ENCODE measurements around the gene DGKE.

The DGKE gene

DNA sequence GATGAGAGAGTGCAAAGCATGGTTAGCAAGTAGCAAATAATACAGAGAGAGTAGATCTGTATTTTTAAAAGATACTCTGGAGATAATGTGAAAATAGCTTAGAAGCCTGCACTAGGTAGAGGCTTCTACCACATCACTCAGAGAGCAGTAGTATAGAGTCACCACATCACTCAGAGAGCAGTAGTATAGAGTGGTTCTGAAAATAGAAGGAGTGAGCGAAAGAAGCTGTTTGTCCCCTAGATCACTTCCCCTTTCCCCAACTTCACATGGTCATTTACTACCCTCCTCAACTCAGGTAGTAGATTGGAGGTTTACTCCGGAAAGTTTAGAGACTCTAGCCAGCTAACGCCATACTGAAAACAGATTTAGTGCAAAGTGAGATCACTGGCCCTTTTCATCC lies 17.1 kb downstream of the DGKE start:
- H3K4me3 ChIP-seq (ENCODE audit: low read length), result no peak overlapping the region
- no peak overlapping the region for H3K27ac ChIP-seq (ENCODE audit: low read depth, low read length)
- no peaks in the 10 kb centered on the region for H3K27me3 ChIP-seq (ENCODE audit: insufficient read depth, low read length)
- no peaks in the 10 kb centered on the region for H3K4me1 ChIP-seq (ENCODE audit: insufficient read depth, low read length)
- H3K9ac ChIP-seq (ENCODE audit: low read depth, low read length), result no peak overlapping the region
- peaks cover 11% of the 10 kb centered on the region for H3K36me3 ChIP-seq (ENCODE audit: insufficient read depth, low read length)
- WGBS, result 100% methylated on average over 2 of the region's 3 CpGs
- no peaks in the 10 kb centered on the region for H3K9me3 ChIP-seq (ENCODE audit: insufficient read depth, low read depth, low read length)

GRCh38 chr17:56861899-56862298 lies 27.9 kb downstream of the DGKE start:
- Histone ChIP-seq H3K4me1 (ENCODE audit: insufficient read depth, low read length) (peaks cover 8% of the 10 kb centered on the region; the same call in 1 of the 2 replicates), H3K9me3 (ENCODE audit: insufficient read depth, low read depth, low read length) (no peaks in the 10 kb centered on the region), H3K36me3 (ENCODE audit: insufficient read depth, low read length) (peaks cover 17% of the 10 kb centered on the region), H3K4me3 (ENCODE audit: low read length) (no peak overlapping the region), H3K27ac (ENCODE audit: low read depth, low read length) (no peak overlapping the region), H3K9ac (ENCODE audit: low read depth, low read length) (no peak overlapping the region), H3K27me3 (ENCODE audit: insufficient read depth, low read length) (no peaks in the 10 kb centered on the region)
- 96% methylated on average over 3 of the region's 3 CpGs for WGBS

DNA sequence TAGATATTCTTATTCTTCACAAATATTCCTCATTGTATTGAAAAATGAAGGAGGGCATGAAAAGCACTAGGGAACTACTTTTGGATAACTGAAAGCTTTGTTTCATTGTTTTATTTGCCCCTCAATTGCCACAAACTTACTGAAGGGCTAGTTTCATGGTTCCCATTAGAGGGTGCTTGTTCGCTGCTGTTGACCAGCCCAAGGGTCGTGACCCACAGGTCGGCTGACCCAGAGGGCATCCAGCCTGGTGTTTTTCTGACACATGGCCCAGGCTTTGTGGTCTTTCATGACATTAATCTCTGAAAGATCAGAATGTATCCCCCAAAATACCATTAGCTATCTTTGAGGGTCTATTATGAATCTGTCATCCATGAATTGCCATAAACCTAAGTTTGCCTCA lies 30.0 kb downstream of the DGKE start:
- H3K27ac ChIP-seq (ENCODE audit: low read depth, low read length), result no peak overlapping the region
- H3K4me1 ChIP-seq (ENCODE audit: insufficient read depth, low read length), result peaks cover 8% of the 10 kb centered on the region; the same call in 1 of the 2 replicates
- peaks cover 12% of the 10 kb centered on the region for H3K36me3 ChIP-seq (ENCODE audit: insufficient read depth, low read length)
- no peak overlapping the region for H3K4me3 ChIP-seq (ENCODE audit: low read length)
- H3K9me3 ChIP-seq (ENCODE audit: insufficient read depth, low read depth, low read length), result no peaks in the 10 kb centered on the region
- H3K9ac ChIP-seq (ENCODE audit: low read depth, low read length), result no peak overlapping the region
- no peaks in the 10 kb centered on the region for H3K27me3 ChIP-seq (ENCODE audit: insufficient read depth, low read length)
- 79% methylated on average over 3 of the region's 3 CpGs for WGBS

DNA sequence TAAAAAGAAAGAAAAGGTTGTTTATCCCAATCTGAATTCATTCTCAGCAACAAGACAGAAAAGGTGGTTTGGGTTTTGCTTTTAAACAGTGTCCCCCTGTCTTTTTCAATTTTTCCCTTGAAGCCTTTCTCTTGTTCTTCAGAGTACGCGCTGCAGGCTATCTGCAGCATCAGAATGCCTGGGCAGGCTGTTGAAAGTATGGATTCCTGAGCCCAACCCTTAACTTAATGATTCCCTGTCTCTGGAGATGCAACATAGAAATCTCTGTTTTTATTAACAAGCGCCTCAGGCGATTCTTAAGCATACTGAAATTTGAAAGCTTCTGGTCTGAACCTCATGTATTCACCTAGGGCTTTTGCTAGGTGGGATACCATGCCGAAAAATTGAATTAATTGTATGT lies 32.1 kb downstream of the DGKE start:
- WGBS, result 74% methylated on average over 4 of the region's 5 CpGs
- H3K9ac ChIP-seq (ENCODE audit: low read depth, low read length), result no peak overlapping the region
- H3K9me3 ChIP-seq (ENCODE audit: insufficient read depth, low read depth, low read length), result no peaks in the 10 kb centered on the region
- peaks cover 12% of the 10 kb centered on the region for H3K36me3 ChIP-seq (ENCODE audit: insufficient read depth, low read length)
- H3K27ac ChIP-seq (ENCODE audit: low read depth, low read length), result no peak overlapping the region
- H3K4me3 ChIP-seq (ENCODE audit: low read length), result no peak overlapping the region
- H3K27me3 ChIP-seq (ENCODE audit: insufficient read depth, low read length), result no peaks in the 10 kb centered on the region
- 0 out of 2 replicates have a peak, but pooled peaks cover under 1% of the 10 kb centered on the region for H3K4me1 ChIP-seq (ENCODE audit: insufficient read depth, low read length)

- no peak overlapping the region for H3K9ac ChIP-seq (ENCODE audit: low read depth, low read length)
- H3K36me3 ChIP-seq (ENCODE audit: insufficient read depth, low read length), result peaks cover 12% of the 10 kb centered on the region
- WGBS, result 82% methylated on average over 2 of the region's 3 CpGs
- H3K4me1 ChIP-seq (ENCODE audit: insufficient read depth, low read length), result no peaks in the 10 kb centered on the region
- no peaks in the 10 kb centered on the region for H3K27me3 ChIP-seq (ENCODE audit: insufficient read depth, low read length)
- no peak overlapping the region for H3K27ac ChIP-seq (ENCODE audit: low read depth, low read length)
- no peaks in the 10 kb centered on the region for H3K9me3 ChIP-seq (ENCODE audit: insufficient read depth, low read depth, low read length)
- no peak overlapping the region for H3K4me3 ChIP-seq (ENCODE audit: low read length)
Measured at GRCh38 chr17:56866496-56866895, 32.5 kb downstream of the DGKE start.

GRCh38 chr17:56867948-56868376 lies 34.0 kb downstream of the DGKE start:
- no peaks in the 10 kb centered on the region for H3K4me1 ChIP-seq (ENCODE audit: insufficient read depth, low read length)
- no peak overlapping the region for H3K4me3 ChIP-seq (ENCODE audit: low read length)
- H3K36me3 ChIP-seq (ENCODE audit: insufficient read depth, low read length), result peaks cover 2% of the 10 kb centered on the region; the same call in 1 of the 2 replicates
- WGBS, result 85% methylated on average over 2 of the region's 2 CpGs
- no peaks in the 10 kb centered on the region for H3K27me3 ChIP-seq (ENCODE audit: insufficient read depth, low read length)
- H3K9ac ChIP-seq (ENCODE audit: low read depth, low read length), result no peak overlapping the region
- no peaks in the 10 kb centered on the region for H3K9me3 ChIP-seq (ENCODE audit: insufficient read depth, low read depth, low read length)
- no peak overlapping the region for H3K27ac ChIP-seq (ENCODE audit: low read depth, low read length)

DNA sequence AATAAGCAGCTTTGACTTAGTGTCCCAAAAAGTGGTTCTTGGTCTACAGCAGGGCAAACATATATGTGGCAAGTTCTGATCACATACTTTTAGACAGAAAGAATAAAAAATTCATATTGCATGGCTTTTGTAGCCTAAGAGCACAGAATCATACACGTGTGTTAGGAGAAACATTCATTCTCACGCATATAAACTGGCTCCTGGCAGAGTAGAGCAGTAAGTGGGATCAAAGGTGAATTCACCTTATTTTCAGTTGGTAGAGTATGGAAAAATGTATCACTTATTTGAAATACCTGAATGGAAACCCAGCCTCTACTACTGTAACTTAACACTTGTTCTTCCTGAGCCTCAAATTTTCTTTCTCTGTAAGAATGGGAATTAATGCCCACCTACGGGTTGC lies 34.8 kb downstream of the DGKE start:
- Histone ChIP-seq H3K36me3 (ENCODE audit: insufficient read depth, low read length) (no peaks in the 10 kb centered on the region), H3K27me3 (ENCODE audit: insufficient read depth, low read length) (no peaks in the 10 kb centered on the region), H3K4me3 (ENCODE audit: low read length) (no peak overlapping the region), H3K4me1 (ENCODE audit: insufficient read depth, low read length) (no peaks in the 10 kb centered on the region), H3K9ac (ENCODE audit: low read depth, low read length) (no peak overlapping the region), H3K9me3 (ENCODE audit: insufficient read depth, low read depth, low read length) (no peaks in the 10 kb centered on the region), H3K27ac (ENCODE audit: low read depth, low read length) (no peak overlapping the region)
- 93% methylated on average over 3 of the region's 3 CpGs for WGBS

GRCh38 chr17:56870081-56870651 lies 36.2 kb downstream of the DGKE start:
- WGBS, result 82% methylated on average over 4 of the region's 4 CpGs
- no peak overlapping the region for H3K27ac ChIP-seq (ENCODE audit: low read depth, low read length)
- H3K36me3 ChIP-seq (ENCODE audit: insufficient read depth, low read length), result no peaks in the 10 kb centered on the region
- no peak overlapping the region for H3K4me3 ChIP-seq (ENCODE audit: low read length)
- no peak overlapping the region for H3K9ac ChIP-seq (ENCODE audit: low read depth, low read length)
- H3K27me3 ChIP-seq (ENCODE audit: insufficient read depth, low read length), result no peaks in the 10 kb centered on the region
- no peaks in the 10 kb centered on the region for H3K4me1 ChIP-seq (ENCODE audit: insufficient read depth, low read length)
- no peaks in the 10 kb centered on the region for H3K9me3 ChIP-seq (ENCODE audit: insufficient read depth, low read depth, low read length)

DNA sequence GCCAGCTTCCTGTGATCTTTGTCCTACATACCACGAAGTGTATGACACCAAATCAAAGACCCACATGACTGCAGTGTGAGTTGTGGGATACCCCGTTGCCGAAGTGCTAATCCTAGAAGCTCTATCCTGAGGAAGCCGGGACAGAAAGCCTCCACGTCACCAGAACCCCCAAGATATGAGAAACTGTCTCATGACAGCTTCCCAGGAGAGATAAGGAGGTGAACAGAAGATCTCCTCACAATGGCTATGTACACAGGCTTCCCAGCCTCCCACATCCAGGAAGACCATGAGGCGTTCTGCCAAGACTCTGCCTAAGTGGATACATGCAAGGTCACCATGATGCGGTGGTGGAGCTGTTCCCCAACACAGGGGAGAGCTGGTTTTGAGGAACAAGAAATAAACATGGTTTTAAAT lies 42.8 kb downstream of the DGKE start:
- WGBS, result 93% methylated on average over 7 of the region's 7 CpGs
- Histone ChIP-seq H3K9ac (ENCODE audit: low read depth, low read length) (no peak overlapping the region), H3K36me3 (ENCODE audit: insufficient read depth, low read length) (no peaks in the 10 kb centered on the region), H3K27me3 (ENCODE audit: insufficient read depth, low read length) (no peaks in the 10 kb centered on the region), H3K9me3 (ENCODE audit: insufficient read depth, low read depth, low read length) (no peaks in the 10 kb centered on the region), H3K4me1 (ENCODE audit: insufficient read depth, low read length) (no peaks in the 10 kb centered on the region), H3K27ac (ENCODE audit: low read depth, low read length) (no peak overlapping the region), H3K4me3 (ENCODE audit: low read length) (no peak overlapping the region)

GRCh38 chr17:56879280-56879679 lies 45.3 kb downstream of the DGKE start:
- Histone ChIP-seq H3K27me3 (ENCODE audit: insufficient read depth, low read length) (no peaks in the 10 kb centered on the region), H3K36me3 (ENCODE audit: insufficient read depth, low read length) (no peaks in the 10 kb centered on the region), H3K9ac (ENCODE audit: low read depth, low read length) (no peak overlapping the region), H3K4me3 (ENCODE audit: low read length) (no peak overlapping the region), H3K27ac (ENCODE audit: low read depth, low read length) (no peak overlapping the region), H3K9me3 (ENCODE audit: insufficient read depth, low read depth, low read length) (no peaks in the 10 kb centered on the region), H3K4me1 (ENCODE audit: insufficient read depth, low read length) (no peaks in the 10 kb centered on the region)
- 89% methylated on average over 7 of the region's 7 CpGs for WGBS

GRCh38 chr17:56880133-56880532 lies 46.2 kb downstream of the DGKE start:
- H3K36me3 ChIP-seq (ENCODE audit: insufficient read depth, low read length), result no peaks in the 10 kb centered on the region
- no peak overlapping the region for H3K9ac ChIP-seq (ENCODE audit: low read depth, low read length)
- WGBS, result 93% methylated on average over 3 of the region's 3 CpGs
- H3K9me3 ChIP-seq (ENCODE audit: insufficient read depth, low read depth, low read length), result no peaks in the 10 kb centered on the region
- no peaks in the 10 kb centered on the region for H3K27me3 ChIP-seq (ENCODE audit: insufficient read depth, low read length)
- H3K27ac ChIP-seq (ENCODE audit: low read depth, low read length), result no peak overlapping the region
- H3K4me3 ChIP-seq (ENCODE audit: low read length), result no peak overlapping the region
- no peaks in the 10 kb centered on the region for H3K4me1 ChIP-seq (ENCODE audit: insufficient read depth, low read length)

DNA sequence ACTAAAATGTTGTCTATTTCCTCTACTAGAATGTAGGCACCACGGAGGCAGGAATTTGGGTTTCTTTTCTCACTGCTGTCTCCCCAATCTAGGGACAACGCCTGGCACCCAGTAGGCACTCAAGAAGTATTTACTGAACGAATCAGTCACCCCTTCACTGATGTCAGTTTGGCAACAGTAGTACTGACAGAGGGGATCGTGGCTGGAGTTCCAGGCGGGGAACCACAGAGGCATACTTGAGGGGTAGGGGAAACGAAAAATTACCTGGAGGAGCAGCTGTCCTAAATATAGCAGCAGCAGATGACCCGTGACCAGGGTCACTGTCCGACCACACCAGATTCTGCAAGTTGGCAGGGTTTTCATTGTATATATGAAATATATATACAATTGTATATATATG lies 46.6 kb downstream of the DGKE start:
- no peak overlapping the region for H3K9ac ChIP-seq (ENCODE audit: low read depth, low read length)
- H3K36me3 ChIP-seq (ENCODE audit: insufficient read depth, low read length), result no peaks in the 10 kb centered on the region
- no peaks in the 10 kb centered on the region for H3K4me1 ChIP-seq (ENCODE audit: insufficient read depth, low read length)

More for the DNA sequence above, 46.6 kb downstream of the DGKE start:
- Histone ChIP-seq H3K9me3 (ENCODE audit: insufficient read depth, low read depth, low read length) (no peaks in the 10 kb centered on the region), H3K27ac (ENCODE audit: low read depth, low read length) (no peak overlapping the region), H3K27me3 (ENCODE audit: insufficient read depth, low read length) (no peaks in the 10 kb centered on the region), H3K4me3 (ENCODE audit: low read length) (no peak overlapping the region)
- WGBS, result 91% methylated on average over 8 of the region's 8 CpGs
